ENCODE data around the gene KLHL18.

DNA sequence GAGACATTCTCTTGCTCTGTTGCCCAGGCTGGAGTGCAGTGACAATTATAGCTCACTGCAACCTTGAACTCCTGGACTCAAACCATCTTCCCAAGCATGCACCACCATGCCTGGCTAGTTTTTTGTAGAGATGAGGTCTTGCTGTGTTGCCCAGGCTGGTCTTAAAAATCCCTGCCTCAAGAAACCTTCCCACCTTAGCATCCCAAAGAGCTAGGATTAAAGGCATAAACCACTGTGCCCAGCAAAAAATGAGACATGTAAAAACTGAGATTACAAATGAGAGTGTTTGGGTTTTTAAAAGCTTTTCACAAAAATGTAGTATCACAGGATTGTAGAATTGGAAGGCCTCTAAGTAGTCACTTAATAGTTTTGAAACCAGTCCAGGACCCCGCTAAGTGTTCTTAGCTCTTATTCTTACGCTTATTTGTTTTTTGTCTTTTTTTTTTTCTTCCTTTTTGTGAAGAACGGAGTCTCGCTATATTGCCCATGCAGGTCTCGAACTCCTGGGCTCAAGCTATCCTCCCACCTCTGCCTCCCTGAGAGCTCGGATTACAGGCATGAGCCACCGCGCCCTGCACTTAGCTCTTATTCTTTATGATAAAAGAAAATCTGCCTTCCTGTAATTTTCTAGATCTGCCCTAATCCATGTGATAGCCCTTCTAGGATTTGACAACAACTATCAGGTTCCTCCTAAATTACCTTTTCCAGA, 31.5 kb downstream of the KLHL18 start:
- TF ChIP-seq CTCF (conservative IDR thresholded peaks at IDR 0.05; ENCODE audit: low read length): no peak
- TF ChIP-seq EZH2phosphoT487 (IDR thresholded peaks at IDR 0.05; ENCODE audit: borderline replicate concordance, low read depth, low read length): no peak

Measured in OCI-LY7 (cell line).